H1 (cell line): Measurements from ENCODE around the gene LRIT2.

ENCODE experiments used
- CEBPB ChIP-seq: IDR thresholded peaks from 2 replicates; pipeline ENCODE4 v1.6.1; 2012; ENCODE audit warnings: low read depth, low read length
- CTCF ChIP-seq, 3 experiments: IDR thresholded peaks; 1 replicate in 2 of 3; 2 replicates in 1 of 3; pipeline versions ENCODE4 v1.5.1 to v1.6.1; 2011; ENCODE audit warnings: low read length in 3 of 3, mild to moderate bottlenecking in 3 of 3, inconsistent platforms in 2 of 3, low read depth in 1 of 3, moderate library complexity in 1 of 3; ENCODE audit not compliant: insufficient read depth in 1 of 3; ENCODE audit errors: control extremely low read depth in 1 of 3
- RFX5 ChIP-seq: IDR thresholded peaks from 2 replicates; pipeline ENCODE4 v1.6.1; 2011; ENCODE audit warnings: low read depth, low read length, improper control_type of control experiment, borderline replicate concordance
- RXRA ChIP-seq: IDR thresholded peaks from 2 replicates; pipeline ENCODE4 v1.6.1; 2011; ENCODE audit warnings: low read depth, mild to moderate bottlenecking, low read length, moderate library complexity; ENCODE audit not compliant: insufficient read depth
- SP4 ChIP-seq: IDR thresholded peaks from 2 replicates; pipeline ENCODE4 v1.6.1; 2012; ENCODE audit warnings: low read length, inconsistent platforms
- USF2 ChIP-seq: IDR thresholded peaks from 2 replicates; pipeline ENCODE4 v1.6.1; 2011; ENCODE audit warnings: low read length, improper control_type of control experiment

GRCh38 chr10:84225427-84226173, at the start of gene LRIT2:
- TF ChIP-seq RFX5 (no peak), CTCF (IDR thresholded peaks at IDR 0.05; ENCODE audit: control extremely low read depth in 1 of 3, insufficient read depth in 1 of 3, low read depth in 1 of 3, low read length in 3 of 3) (no peak), USF2 (no peak), RXRA (no peak), SP4 (no peak), CEBPB (no peak)
